Measurements from ENCODE around the gene TNFAIP8L2. TPM values are rescaled to one million over a fixed set of nuclear protein-coding genes. Genes with fewer than 3 reads are reported as not detected.

The TNFAIP8L2 gene
- total and polyA plus RNA-seq, 2 donors (not counting 3 experiments of a cell fraction or from before 2014, with no cell fraction given), result 0.06 TPM; not detected in 1

- no peaks in the 10 kb centered on the region for H3K9me1 ChIP-seq (replicated peaks; ENCODE audit: control insufficient read depth, extremely low read depth, insufficient read depth, low read length)
- no peak for FAIRE-seq
- H3K27ac ChIP-seq (ENCODE audit: insufficient read depth, low read depth, low read length), result no peak overlapping the region
- no peak overlapping the region for H2AFZ ChIP-seq (ENCODE audit: low read depth, low read length)
- H3K9me3 ChIP-seq (replicated peaks; ENCODE audit: control insufficient read depth, insufficient read depth, low read length), result no peaks in the 10 kb centered on the region
- no peak overlapping the region for H3K4me2 ChIP-seq (ENCODE audit: insufficient read depth, low read length)
- no peaks in the 10 kb centered on the region for H3K36me3 ChIP-seq (ENCODE audit: control insufficient read depth in 2 of 2, extremely low read depth in 1 of 2, insufficient read depth in 2 of 2, low read length in 2 of 2)
- no peaks in the 10 kb centered on the region for H3K4me1 ChIP-seq (ENCODE audit: control insufficient read depth, extremely low read depth, insufficient read depth, low read length)
- BruUV-seq (replicated peaks), result no TSS peak
- dilution Hi-C loops (cut with MboI; ENCODE audit: extremely low pct_ligation_motif_present, low sequenced_read_pairs) (no loop called here), intact Hi-C loops (cut with micrococcal nuclease) (no loop called here)
- ChIA-PET POLR2A (interaction anchor here (0.6 kb wide), 1 partner anchor 56 kb away, joined by 3 read pairs; no protein-coding TSS in a partner anchor), CTCF (interaction anchor here (3.6 kb wide), 1 partner anchor 14 kb away, joined by 22 read pairs; no protein-coding TSS in a partner anchor)
- no peak overlapping the region for H3K9ac ChIP-seq (replicated peaks; ENCODE audit: extremely low read depth, insufficient read depth, low read length)
- no peak for TF ChIP-seq JUN (IDR thresholded peaks at IDR 0.05; ENCODE audit: borderline replicate concordance, insufficient read depth, insufficient read length, low read depth)
- TF ChIP-seq MAX (IDR thresholded peaks at IDR 0.05; ENCODE audit: insufficient read depth, insufficient read length), result no peak
- TF ChIP-seq EZH2 (IDR thresholded peaks at IDR 0.05; ENCODE audit: borderline replicate concordance, low read depth, low read length, severe bottlenecking), result no peak
- TF ChIP-seq FOS (IDR thresholded peaks at IDR 0.05; ENCODE audit: borderline replicate concordance, insufficient read depth, low read length), result no peak
- TF ChIP-seq POLR2A (IDR thresholded peaks at IDR 0.05; ENCODE audit: low read depth, low read length), result no peak
- TF ChIP-seq CTCF (IDR thresholded peaks at IDR 0.05; ENCODE audit: extremely low read depth in 1 of 2, insufficient read depth in 1 of 2, low read depth in 1 of 2, low read length in 2 of 2), result no peak
- TF ChIP-seq MYC (IDR thresholded peaks at IDR 0.05; ENCODE audit: low read depth, low read length), result no peak
- no peak for TF ChIP-seq GATA2 (IDR thresholded peaks at IDR 0.05; ENCODE audit: insufficient read depth, insufficient read length, low read depth, low read length)
- TF ChIP-seq POLR2AphosphoS5 (IDR thresholded peaks at IDR 0.05; ENCODE audit: insufficient read depth, low read depth, low read length), result no peak
- no peak overlapping the region for H3K4me3 ChIP-seq (replicated peaks in 1 of 3; ENCODE audit: insufficient read depth in 1 of 3, low read depth in 1 of 3, low read length in 3 of 3)
- no peaks in the 10 kb centered on the region for H3K27me3 ChIP-seq (ENCODE audit: control insufficient read depth in 2 of 2, insufficient read depth in 2 of 2, low read length in 2 of 2)
- no peaks in the 10 kb centered on the region for H3K79me2 ChIP-seq (ENCODE audit: control insufficient read depth, insufficient read depth, low read length)
- H4K20me1 ChIP-seq (replicated peaks; ENCODE audit: control insufficient read depth, extremely low read depth, insufficient read depth, low read length), result no peaks in the 10 kb centered on the region
- DNase-seq (ENCODE audit: low read depth, low spot score), result no peak
Observed at GRCh38 chr1:151113877-151114276, 42.6 kb upstream of the TNFAIP8L2 start.
